SK-N-SH (cell line): ENCODE data around the gene DENND5B. TPM values are rescaled to one million over a fixed set of nuclear protein-coding genes. Genes with fewer than 3 reads are reported as not detected.

Experiments used
- CTCF ChIA-PET: fragments of 300-600, 350-600 bp; formaldehyde crosslinking; extraction: SDS; loops from one replicate; lab custom pipeline; 2021; lab: Yijun Ruan, JAX
- POLR2A ChIA-PET: fragments of 350-600 bp; sonication (Branson Sonifier 250); formaldehyde crosslinking; extraction: SDS; loops from one replicate; lab custom pipeline; 2020; ENCODE audit warnings: antibody characterized with exemption, inconsistent platforms; lab: Yijun Ruan, JAX
- DNase-seq: peaks from one replicate; pipeline ENCODE4 v3.0.0; 2012
- H2AFZ ChIP-seq: fragments of 200-600 bp; sonication (generic); 2 replicates; pipeline ENCODE4 v1.8.1; 2016; ENCODE audit warnings: antibody characterized with exemption, mild to moderate bottlenecking, low read depth
- H3F3A ChIP-seq: fragments of 200-600 bp; sonication (generic); replicated peaks from 2 replicates; pipeline ENCODE3; 2016; ENCODE audit warnings: antibody characterized with exemption, mild to moderate bottlenecking; ENCODE audit not compliant: insufficient read depth
- H3K27ac ChIP-seq, 2 experiments: fragments of 200-500 bp in 1 of 2; fragments of 200-600 bp in 1 of 2; sonication (Bioruptor generic) in 1 of 2; sonication (generic), shearing (Covaris generic) in 1 of 2; 2 replicates each; pipeline versions ENCODE4 v1.5.1 to v1.6.1; 2014 to 2016; ENCODE audit warnings: low read depth in 2 of 2, inconsistent platforms in 1 of 2, low read length in 1 of 2, mild to moderate bottlenecking in 1 of 2, mixed read lengths in 1 of 2
- H3K27me3 ChIP-seq: fragments of 200-600 bp; sonication (generic), shearing (Covaris generic); 2 replicates; pipeline ENCODE4 v1.6.1; 2016; ENCODE audit warnings: mixed run types; ENCODE audit not compliant: insufficient read depth
- H3K36me3 ChIP-seq, 2 experiments: fragments of 200-500 bp in 1 of 2; fragments of 200-600 bp in 1 of 2; sonication (Bioruptor generic) in 1 of 2; sonication (generic) in 1 of 2; replicated peaks in 1 of 2; 2 replicates each; pipeline versions ENCODE3 to v1.5.1; 2014 to 2016; ENCODE audit warnings: low read length in 1 of 2, mild to moderate bottlenecking in 1 of 2; ENCODE audit not compliant: insufficient read depth in 2 of 2, control insufficient read depth in 1 of 2
- H3K4me1 ChIP-seq, 2 experiments: fragments of 200-500 bp in 1 of 2; fragments of 200-600 bp in 1 of 2; sonication (Bioruptor generic) in 1 of 2; sonication (generic), shearing (Covaris generic) in 1 of 2; 2 replicates each; pipeline versions ENCODE4 v1.5.1 to v1.6.1; 2014 to 2016; ENCODE audit warnings: low read depth in 1 of 2, low read length in 1 of 2, mixed run types in 1 of 2; ENCODE audit not compliant: insufficient read depth in 2 of 2, control insufficient read depth in 1 of 2
- H3K4me2 ChIP-seq: fragments of 200-600 bp; sonication (generic), shearing (Covaris generic); 2 replicates; pipeline ENCODE4 v1.6.1; 2017; ENCODE audit warnings: mixed run types
- H3K4me3 ChIP-seq, 2 experiments: fragments of 200-500 bp in 1 of 2; fragments of 200-600 bp in 1 of 2; sonication (Bioruptor generic) in 1 of 2; sonication (generic), shearing (Covaris generic) in 1 of 2; 2 replicates each; pipeline versions ENCODE4 v1.5.1 to v1.8.1; 2014 to 2016; ENCODE audit warnings: low read depth in 2 of 2, inconsistent platforms in 1 of 2, low read length in 1 of 2, mild to moderate bottlenecking in 1 of 2, mixed read lengths in 1 of 2, moderate library complexity in 1 of 2
- H3K79me2 ChIP-seq: fragments of 200-600 bp; sonication (generic); 2 replicates; pipeline ENCODE4 v1.8.1; 2017; ENCODE audit warnings: mild to moderate bottlenecking; ENCODE audit not compliant: insufficient read depth
- H3K9ac ChIP-seq: fragments of 200-600 bp; sonication (generic); 2 replicates; pipeline ENCODE4 v1.6.1; 2017; ENCODE audit warnings: mixed run types
- H3K9me2 ChIP-seq: fragments of 200-600 bp; sonication (generic); 2 replicates; pipeline ENCODE4 v1.6.1; 2017; ENCODE audit warnings: mixed run types
- H3K9me3 ChIP-seq: fragments of 200-600 bp; sonication (generic); 2 replicates; pipeline ENCODE4 v1.6.1; 2017; ENCODE audit warnings: mixed run types, mild to moderate bottlenecking, moderate library complexity
- H4K20me1 ChIP-seq: fragments of 200-600 bp; sonication (generic); 2 replicates; pipeline ENCODE4 v1.6.1; 2017; ENCODE audit warnings: mild to moderate bottlenecking, mixed run types; ENCODE audit not compliant: insufficient read depth
- EP300 ChIP-seq, 2 experiments: IDR thresholded peaks; 2 replicates each; pipeline versions ENCODE4 v1.4.0 to v1.6.1; 2012; ENCODE audit warnings: borderline replicate concordance in 1 of 2, low read depth in 1 of 2, low read length in 1 of 2
- EZH2phosphoT487 ChIP-seq: fragments of 200-600 bp; sonication (generic); IDR thresholded peaks from 2 replicates; pipeline ENCODE4 v1.6.1; 2017; ENCODE audit warnings: low read depth, mixed run types, mild to moderate bottlenecking, antibody characterized with exemption, moderate library complexity, borderline replicate concordance
- FOSL2 ChIP-seq: IDR thresholded peaks from 2 replicates; pipeline ENCODE4 v1.4.0; 2012; ENCODE audit warnings: low read depth, mild to moderate bottlenecking, moderate library complexity, borderline replicate concordance
- FOXM1 ChIP-seq: IDR thresholded peaks from 2 replicates; pipeline ENCODE4 v1.4.0; 2012; ENCODE audit warnings: low read depth, mild to moderate bottlenecking
- polyA plus RNA-seq, 3 experiments: library from polyadenylated mRNA; depleted of rRNA; stranded (reverse); fragments of >200 nt; gene quantifications; 2 replicates each; pipeline ENCODE4 v1.2.3, GENCODE V29; 2012
- TF ChIP-seq, protein P1 (sequence below): IDR thresholded peaks from 2 replicates; pipeline ENCODE4 v1.6.1; 2012; ENCODE audit warnings: mild to moderate bottlenecking, low read depth, low read length, moderate library complexity
- TF ChIP-seq, protein P2 (sequence below): IDR thresholded peaks from 2 replicates; pipeline ENCODE4 v1.4.0; 2012; ENCODE audit warnings: low read depth, borderline replicate concordance

The DENND5B gene
- polyA plus RNA-seq, 1 of the 3 experiments (the other 2 are of a cell fraction) = 5.3 TPM

DNA sequence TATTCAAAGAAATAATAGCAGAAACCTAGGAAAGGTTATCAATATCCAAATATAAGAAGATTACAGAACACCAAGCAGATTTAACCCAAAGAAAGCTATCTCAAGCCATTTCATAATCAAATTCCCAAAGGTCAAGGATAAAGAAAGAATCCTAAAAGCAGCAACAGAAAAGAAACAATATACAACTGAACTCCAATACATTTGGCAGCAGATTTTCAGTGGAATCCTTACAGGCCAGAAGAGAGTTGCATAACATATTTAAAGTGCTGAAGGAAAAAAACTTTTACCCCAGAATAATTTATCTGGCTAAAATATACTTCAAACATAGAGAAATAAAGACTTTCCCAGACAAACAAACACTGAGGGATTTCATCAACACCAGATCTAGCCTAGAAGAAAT lies 54.3 kb downstream of the DENND5B start:
- TF ChIP-seq, protein P1, sequence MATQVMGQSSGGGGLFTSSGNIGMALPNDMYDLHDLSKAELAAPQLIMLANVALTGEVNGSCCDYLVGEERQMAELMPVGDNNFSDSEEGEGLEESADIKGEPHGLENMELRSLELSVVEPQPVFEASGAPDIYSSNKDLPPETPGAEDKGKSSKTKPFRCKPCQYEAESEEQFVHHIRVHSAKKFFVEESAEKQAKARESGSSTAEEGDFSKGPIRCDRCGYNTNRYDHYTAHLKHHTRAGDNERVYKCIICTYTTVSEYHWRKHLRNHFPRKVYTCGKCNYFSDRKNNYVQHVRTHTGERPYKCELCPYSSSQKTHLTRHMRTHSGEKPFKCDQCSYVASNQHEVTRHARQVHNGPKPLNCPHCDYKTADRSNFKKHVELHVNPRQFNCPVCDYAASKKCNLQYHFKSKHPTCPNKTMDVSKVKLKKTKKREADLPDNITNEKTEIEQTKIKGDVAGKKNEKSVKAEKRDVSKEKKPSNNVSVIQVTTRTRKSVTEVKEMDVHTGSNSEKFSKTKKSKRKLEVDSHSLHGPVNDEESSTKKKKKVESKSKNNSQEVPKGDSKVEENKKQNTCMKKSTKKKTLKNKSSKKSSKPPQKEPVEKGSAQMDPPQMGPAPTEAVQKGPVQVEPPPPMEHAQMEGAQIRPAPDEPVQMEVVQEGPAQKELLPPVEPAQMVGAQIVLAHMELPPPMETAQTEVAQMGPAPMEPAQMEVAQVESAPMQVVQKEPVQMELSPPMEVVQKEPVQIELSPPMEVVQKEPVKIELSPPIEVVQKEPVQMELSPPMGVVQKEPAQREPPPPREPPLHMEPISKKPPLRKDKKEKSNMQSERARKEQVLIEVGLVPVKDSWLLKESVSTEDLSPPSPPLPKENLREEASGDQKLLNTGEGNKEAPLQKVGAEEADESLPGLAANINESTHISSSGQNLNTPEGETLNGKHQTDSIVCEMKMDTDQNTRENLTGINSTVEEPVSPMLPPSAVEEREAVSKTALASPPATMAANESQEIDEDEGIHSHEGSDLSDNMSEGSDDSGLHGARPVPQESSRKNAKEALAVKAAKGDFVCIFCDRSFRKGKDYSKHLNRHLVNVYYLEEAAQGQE = no peak
- TF ChIP-seq, protein P2, sequence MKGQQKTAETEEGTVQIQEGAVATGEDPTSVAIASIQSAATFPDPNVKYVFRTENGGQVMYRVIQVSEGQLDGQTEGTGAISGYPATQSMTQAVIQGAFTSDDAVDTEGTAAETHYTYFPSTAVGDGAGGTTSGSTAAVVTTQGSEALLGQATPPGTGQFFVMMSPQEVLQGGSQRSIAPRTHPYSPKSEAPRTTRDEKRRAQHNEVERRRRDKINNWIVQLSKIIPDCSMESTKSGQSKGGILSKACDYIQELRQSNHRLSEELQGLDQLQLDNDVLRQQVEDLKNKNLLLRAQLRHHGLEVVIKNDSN = no peak
- TF ChIP-seq FOXM1 (no peak), EZH2phosphoT487 (no peak)
- DNase-seq = no peak
- Histone ChIP-seq H3K36me3 (no peaks in the 10 kb centered on the region), H3K4me2 (no peak overlapping the region), H3K9me3 (no peaks in the 10 kb centered on the region), H3K4me1 (peaks cover 0 to 8% of the 10 kb centered on the region in 2 experiments; a peak in 1 of 4 replicates), H3K79me2 (peaks cover 93% of the 10 kb centered on the region), H3K9me2 (no peaks in the 10 kb centered on the region), H3K27me3 (no peaks in the 10 kb centered on the region), H3K9ac (no peak overlapping the region), H3K4me3 (no peak overlapping the region), H3K27ac (no peak overlapping the region), H2AFZ (no peak overlapping the region), H4K20me1 (0 out of 2 replicates have a peak, but pooled peaks cover 3% of the 10 kb centered on the region), H3F3A (no peaks in the 10 kb centered on the region)
- ChIA-PET POLR2A (no interaction called here), CTCF (no interaction called here)

DNA sequence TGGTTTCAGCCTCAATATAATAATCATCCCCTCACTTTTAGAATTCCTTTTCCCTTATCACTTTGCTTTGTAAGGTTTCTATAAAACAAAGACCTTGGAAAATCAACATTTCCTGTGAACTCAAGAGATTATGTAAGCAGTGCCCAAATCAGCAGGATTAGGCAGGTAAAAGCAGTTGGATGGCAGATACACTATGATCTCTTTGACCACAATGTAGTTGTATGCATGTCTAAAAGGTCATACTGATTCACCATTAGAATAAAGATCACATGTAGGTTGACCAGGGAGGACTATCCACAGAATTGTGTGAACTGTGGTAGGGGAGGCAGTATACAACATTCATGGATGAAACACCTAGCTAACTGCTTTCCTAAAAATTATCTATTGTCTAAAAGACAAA lies 57.5 kb downstream of the DENND5B start:
- TF ChIP-seq EP300 (IDR thresholded peaks at IDR 0.05; ENCODE audit: borderline replicate concordance in 1 of 2, low read depth in 1 of 2, low read length in 1 of 2) (no peak), FOSL2 (no peak)
- no peaks in the 10 kb centered on the region for H3K9me3 ChIP-seq
- H3K4me1 ChIP-seq = peaks cover 0 to 10% of the 10 kb centered on the region in 2 experiments; a peak in 1 of 4 replicates
- no peak overlapping the region for H3K9ac ChIP-seq
- no peak for DNase-seq
- H3F3A ChIP-seq = no peaks in the 10 kb centered on the region
- H3K4me3 ChIP-seq = no peak overlapping the region
- CTCF ChIA-PET = interaction anchor here (0.7 kb wide), 1 partner anchor 76 kb away, joined by 3 read pairs; no protein-coding TSS in a partner anchor
- H4K20me1 ChIP-seq = 0 out of 2 replicates have a peak, but pooled peaks cover 3% of the 10 kb centered on the region
- no peak overlapping the region for H3K4me2 ChIP-seq
- peaks cover 83% of the 10 kb centered on the region for H3K79me2 ChIP-seq
- no peaks in the 10 kb centered on the region for H3K36me3 ChIP-seq
- H2AFZ ChIP-seq = no peak overlapping the region
- H3K9me2 ChIP-seq = no peaks in the 10 kb centered on the region
- no peak overlapping the region for H3K27ac ChIP-seq
- no peaks in the 10 kb centered on the region for H3K27me3 ChIP-seq
- POLR2A ChIA-PET = no interaction called here
